Activated CD8-positive, alpha-beta T cell treated with anti-CD3 and anti-CD28 coated beads for 36 hours (primary cell): Measurements from ENCODE around the gene CEND1. TPM values are rescaled to one million over a fixed set of nuclear protein-coding genes. Genes with fewer than 3 reads are reported as not detected.

Experiments
- ATAC-seq: fragments of 200-7000 bp; cut with Tn5 transposase; one replicate; pipeline ENCODE4 v1.10.0; 2021; ENCODE audit warnings: mild to moderate bottlenecking, moderate library complexity
- CTCF ChIA-PET: fragments of 350-600 bp; sonication (Branson Sonifier 250); formaldehyde crosslinking; loops from one replicate; lab custom pipeline; 2021; ENCODE audit warnings: antibody characterized with exemption; lab: Charles Lee
- POLR2A ChIA-PET: fragments of 350-600 bp; sonication (Branson Sonifier 250); formaldehyde crosslinking; loops from one replicate; lab custom pipeline; 2021; ENCODE audit warnings: antibody characterized with exemption; lab: Charles Lee
- DNase-seq: peaks from one replicate; pipeline ENCODE4 v3.0.0-alpha.2; 2020
- H3K27ac Mint-ChIP-seq: one replicate; pipeline ENCODE4 v1.8.0; 2021; ENCODE audit warnings: mild to moderate bottlenecking, mixed read lengths
- H3K27me3 Mint-ChIP-seq: one replicate; pipeline ENCODE4 v1.8.0; 2021; ENCODE audit warnings: mixed read lengths
- H3K36me3 Mint-ChIP-seq: one replicate; pipeline ENCODE4 v1.8.0; 2021; ENCODE audit warnings: low read depth, mixed read lengths
- H3K4me1 Mint-ChIP-seq: one replicate; pipeline ENCODE4 v1.8.0; 2021; ENCODE audit warnings: low read depth, mixed read lengths
- H3K4me3 Mint-ChIP-seq: one replicate; pipeline ENCODE4 v1.8.0; 2021; ENCODE audit warnings: mild to moderate bottlenecking, moderate library complexity, mixed read lengths
- H3K9me3 Mint-ChIP-seq: one replicate; pipeline ENCODE4 v1.8.0; 2021; ENCODE audit warnings: mixed read lengths
- CTCF ChIP-seq: fragments of 200-600 bp; IDR thresholded peaks from one replicate; pipeline ENCODE4 v1.8.0; 2022; ENCODE audit warnings: antibody characterized with exemption, mild to moderate bottlenecking
- intact Hi-C: fragments of 100-400 bp; cut with micrococcal nuclease; formaldehyde crosslinking; loops from one replicate; pipeline ENCODE4 v1.10.0; 2022
- total RNA-seq, 2 experiments: library from RNA; stranded (reverse); gene quantifications; one replicate each; pipeline ENCODE4 v1.2.3, GENCODE V29; 2021

The CEND1 gene
- total RNA-seq, 2 experiments from 2014 or later = 0.20 to 0.25 TPM

- Mint-ChIP-seq H3K9me3 (no peaks in the 10 kb centered on the region), H3K4me3 (no peak overlapping the region), H3K4me1 (peaks cover 19% of the 10 kb centered on the region), H3K27ac (no peak overlapping the region), H3K36me3 (peaks cover 15% of the 10 kb centered on the region), H3K27me3 (no peaks in the 10 kb centered on the region)
- TF ChIP-seq CTCF = no peak
- intact Hi-C loops = no loop called here
- ChIA-PET CTCF (no interaction called here), POLR2A (interaction anchor here (0.5 to 2.1 kb wide), 5 partner anchors 8 to 44 kb away, joined by 3 to 10 read pairs (median 3); partner anchors contain the start of gene TALDO1)
- DNase-seq (no peak), ATAC-seq (no peak)
These were observed 2.0 kb upstream of the CEND1 start for GRCh38 chr11:791658-792534.

GRCh38 chr11:790721-791564 lies 1.1 kb upstream of the CEND1 start:
- H3K4me3 Mint-ChIP-seq = no peak overlapping the region
- no peak for ATAC-seq
- POLR2A ChIA-PET = interaction anchor here (0.5 to 2.1 kb wide), 6 partner anchors 9 to 190 kb away, joined by 3 to 10 read pairs (median 3); partner anchors contain the start of gene TALDO1

GRCh38 chr11:788953-789940 lies 643 bp downstream of the CEND1 start:
- H3K27me3 Mint-ChIP-seq = no peaks in the 10 kb centered on the region
- no peaks in the 10 kb centered on the region for H3K9me3 Mint-ChIP-seq
- TF ChIP-seq CTCF = no peak
- H3K27ac Mint-ChIP-seq = no peak overlapping the region
- ATAC-seq (no peak), DNase-seq (no peak)
- no peak overlapping the region for H3K4me3 Mint-ChIP-seq
- POLR2A ChIA-PET = interaction anchor here (0.6 to 3.2 kb wide), 6 partner anchors 10 to 130 kb away, joined by 3 to 21 read pairs (median 4); partner anchors contain the start of gene GATD1
- intact Hi-C loops = no loop called here
- H3K36me3 Mint-ChIP-seq = peaks cover 15% of the 10 kb centered on the region
- CTCF ChIA-PET = no interaction called here
- peaks cover 6% of the 10 kb centered on the region for H3K4me1 Mint-ChIP-seq

More at GRCh38 chr11:790721-791564, 1.1 kb upstream of the CEND1 start:
- intact Hi-C loops = no loop called here
- TF ChIP-seq CTCF = no peak
- DNase-seq = no peak
- Mint-ChIP-seq H3K9me3 (no peaks in the 10 kb centered on the region), H3K4me1 (peaks cover 12% of the 10 kb centered on the region), H3K27ac (no peak overlapping the region), H3K27me3 (no peaks in the 10 kb centered on the region), H3K36me3 (peaks cover 15% of the 10 kb centered on the region)
- CTCF ChIA-PET = no interaction called here

GRCh38 chr11:788009-788640 lies 1.8 kb downstream of the CEND1 start:
- H3K36me3 Mint-ChIP-seq = peaks cover 8% of the 10 kb centered on the region
- intact Hi-C loops = no loop called here
- POLR2A ChIA-PET = interaction anchor here (1.1 to 3.2 kb wide), 2 partner anchors 8 to 11 kb away, joined by 3 to 21 read pairs; partner anchors contain the start of gene GATD1
- ATAC-seq = peak; percentile 19
- no peak overlapping the region for H3K27ac Mint-ChIP-seq
- DNase-seq = peak; percentile 41
- no peak overlapping the region for H3K4me3 Mint-ChIP-seq
- CTCF ChIA-PET = no interaction called here
- no peaks in the 10 kb centered on the region for H3K27me3 Mint-ChIP-seq
- peaks cover 12% of the 10 kb centered on the region for H3K4me1 Mint-ChIP-seq
- no peak for TF ChIP-seq CTCF
- no peaks in the 10 kb centered on the region for H3K9me3 Mint-ChIP-seq
